RWPE1 (cell line): ENCODE results near the gene SSR2.

Experiments used
- CTCF ChIA-PET: fragments of 350-600 bp; sonication (Branson Sonifier 250); formaldehyde crosslinking; extraction: SDS; loops from one replicate; lab custom pipeline; 2021; lab: Yijun Ruan, JAX
- POLR2A ChIA-PET: fragments of 400-600 bp; formaldehyde crosslinking; extraction: SDS; loops from one replicate; lab custom pipeline; 2020; ENCODE audit warnings: antibody characterized with exemption; ENCODE audit not compliant: low non-redundant PET; lab: Yijun Ruan, JAX
- DNase-seq: peaks from one replicate; pipeline ENCODE4 v3.0.0; 2012; ENCODE audit warnings: low spot score
- H3K27ac ChIP-seq: fragments of 450-650 bp; 2 replicates; pipeline ENCODE4 v1.5.1; 2017
- CTCF ChIP-seq: fragments of 450-650 bp; conservative IDR thresholded peaks from 2 replicates; pipeline ENCODE4 v1.5.1; 2017; ENCODE audit warnings: low read depth, mild to moderate bottlenecking

SSR2 gene

GRCh38 chr1:156009404-156009803 is 11.3 kb downstream of the SSR2 start:
- DNase-seq = no peak
- H3K27ac ChIP-seq = peak overlapping the region; percentile 54
- no peak for TF ChIP-seq CTCF
- ChIA-PET CTCF (interaction anchor here (1.5 kb wide), 1 partner anchor 20 kb away, joined by 5 read pairs; no protein-coding TSS in a partner anchor), POLR2A (no interaction called here)

GRCh38 chr1:156006666-156007376 is 13.9 kb downstream of the SSR2 start:
- CTCF ChIA-PET = interaction anchor here (0.6 kb wide), 1 partner anchor 267 kb away, joined by 3 read pairs; no protein-coding TSS in a partner anchor
- POLR2A ChIA-PET = no interaction called here
- no peak for TF ChIP-seq CTCF

GRCh38 chr1:156004843-156005584 is 15.7 kb downstream of the SSR2 start:
- POLR2A ChIA-PET = no interaction called here
- CTCF ChIA-PET = no interaction called here
- TF ChIP-seq CTCF = no peak
- DNase-seq = no peak
- H3K27ac ChIP-seq = peak overlapping the region; percentile 41

More at GRCh38 chr1:156006666-156007376, 13.9 kb downstream of the SSR2 start:
- peak overlapping the region; percentile 58 for H3K27ac ChIP-seq
- no peak for DNase-seq

GRCh38 chr1:156003923-156004188 is 16.9 kb downstream of the SSR2 start:
- POLR2A ChIA-PET = no interaction called here
- CTCF ChIA-PET = no interaction called here
- DNase-seq = no peak
- TF ChIP-seq CTCF = no peak
- H3K27ac ChIP-seq = peak overlapping the region; percentile 92

GRCh38 chr1:156002188-156002911 is 18.4 kb downstream of the SSR2 start:
- H3K27ac ChIP-seq = peak overlapping the region; percentile 92
- ChIA-PET CTCF (interaction anchor here (0.6 to 0.7 kb wide), 2 partner anchors 25 to 189 kb away, joined by 3 read pairs; no protein-coding TSS in a partner anchor), POLR2A (interaction anchor here (0.6 kb wide), 1 partner anchor 35 kb away, joined by 3 read pairs; no protein-coding TSS in a partner anchor)
- TF ChIP-seq CTCF = no peak
- no peak for DNase-seq

- TF ChIP-seq CTCF = no peak
- ChIA-PET POLR2A (interaction anchor here (0.6 kb wide), 1 partner anchor 34 kb away, joined by 3 read pairs; no protein-coding TSS in a partner anchor), CTCF (interaction anchor here (0.6 to 0.8 kb wide), 3 partner anchors 25 to 189 kb away, joined by 3 read pairs; no protein-coding TSS in a partner anchor)
- H3K27ac ChIP-seq = peak overlapping the region; percentile 92
- DNase-seq = no peak
Measured at GRCh38 chr1:156001662-156002171, 19.0 kb downstream of the SSR2 start.
